Measurements from ENCODE around the gene LDB2.

The LDB2 gene

GRCh38 chr4:16900325-16900724, 1.9 kb upstream of the LDB2 start:
- Histone ChIP-seq H3K27ac (ENCODE audit: low read depth, low read length) (no peak overlapping the region), H3K9me3 (ENCODE audit: control insufficient read depth, insufficient read depth, low read length) (no peaks in the 10 kb centered on the region), H4K20me1 (ENCODE audit: control insufficient read depth, insufficient read depth, low read depth, low read length) (no peaks in the 10 kb centered on the region), H3K4me2 (ENCODE audit: low read length) (no peak overlapping the region), H3K4me3 (ENCODE audit: low read length) (no peak overlapping the region), H3K36me3 (ENCODE audit: control insufficient read depth, low read length) (no peaks in the 10 kb centered on the region), H3K9me2 (replicated peaks; ENCODE audit: control insufficient read depth, low read length) (no peaks in the 10 kb centered on the region), H3K4me1 (ENCODE audit: control insufficient read depth, low read length) (no peaks in the 10 kb centered on the region), H3F3A (ENCODE audit: control insufficient read depth, insufficient read depth) (no peaks in the 10 kb centered on the region), H3K27me3 (ENCODE audit: control insufficient read depth, low read length) (no peaks in the 10 kb centered on the region), H3K79me2 (ENCODE audit: control insufficient read depth, low read length) (no peaks in the 10 kb centered on the region)
- no peak for TF ChIP-seq EZH2phosphoT487 (IDR thresholded peaks at IDR 0.05; ENCODE audit: borderline replicate concordance, low read length)
- no peak for TF ChIP-seq CTCF (IDR thresholded peaks at IDR 0.05; ENCODE audit: low read depth, low read length, poor library complexity, severe bottlenecking)

- Histone ChIP-seq H3K9me2 (replicated peaks; ENCODE audit: control insufficient read depth, low read length) (no peaks in the 10 kb centered on the region), H3K4me1 (ENCODE audit: control insufficient read depth, low read length) (no peaks in the 10 kb centered on the region), H4K20me1 (ENCODE audit: control insufficient read depth, insufficient read depth, low read depth, low read length) (no peaks in the 10 kb centered on the region), H3K79me2 (ENCODE audit: control insufficient read depth, low read length) (no peaks in the 10 kb centered on the region), H3K36me3 (ENCODE audit: control insufficient read depth, low read length) (no peaks in the 10 kb centered on the region), H3K4me2 (ENCODE audit: low read length) (no peak overlapping the region), H3K27ac (ENCODE audit: low read depth, low read length) (no peak overlapping the region), H3K9me3 (ENCODE audit: control insufficient read depth, insufficient read depth, low read length) (no peaks in the 10 kb centered on the region), H3F3A (ENCODE audit: control insufficient read depth, insufficient read depth) (no peaks in the 10 kb centered on the region), H3K4me3 (ENCODE audit: low read length) (no peak overlapping the region), H3K27me3 (ENCODE audit: control insufficient read depth, low read length) (no peaks in the 10 kb centered on the region)
- no peak for TF ChIP-seq CTCF (IDR thresholded peaks at IDR 0.05; ENCODE audit: low read depth, low read length, poor library complexity, severe bottlenecking)
- no peak for TF ChIP-seq EZH2phosphoT487 (IDR thresholded peaks at IDR 0.05; ENCODE audit: borderline replicate concordance, low read length)
Measured at GRCh38 chr4:16896881-16897750, 1.3 kb downstream of the LDB2 start.

- H3K9me2 ChIP-seq (replicated peaks; ENCODE audit: control insufficient read depth, low read length), result no peaks in the 10 kb centered on the region
- no peaks in the 10 kb centered on the region for H4K20me1 ChIP-seq (ENCODE audit: control insufficient read depth, insufficient read depth, low read depth, low read length)
- no peak overlapping the region for H3K4me3 ChIP-seq (ENCODE audit: low read length)
- no peak overlapping the region for H3K4me2 ChIP-seq (ENCODE audit: low read length)
- no peaks in the 10 kb centered on the region for H3K4me1 ChIP-seq (ENCODE audit: control insufficient read depth, low read length)
- no peaks in the 10 kb centered on the region for H3K79me2 ChIP-seq (ENCODE audit: control insufficient read depth, low read length)
- no peaks in the 10 kb centered on the region for H3K27me3 ChIP-seq (ENCODE audit: control insufficient read depth, low read length)
- TF ChIP-seq CTCF (IDR thresholded peaks at IDR 0.05; ENCODE audit: low read depth, low read length, poor library complexity, severe bottlenecking) (no peak), EZH2phosphoT487 (IDR thresholded peaks at IDR 0.05; ENCODE audit: borderline replicate concordance, low read length) (no peak)
- no peaks in the 10 kb centered on the region for H3F3A ChIP-seq (ENCODE audit: control insufficient read depth, insufficient read depth)
- H3K27ac ChIP-seq (ENCODE audit: low read depth, low read length), result no peak overlapping the region
- H3K36me3 ChIP-seq (ENCODE audit: control insufficient read depth, low read length), result no peaks in the 10 kb centered on the region
- no peaks in the 10 kb centered on the region for H3K9me3 ChIP-seq (ENCODE audit: control insufficient read depth, insufficient read depth, low read length)
Measured at GRCh38 chr4:16894406-16894805, 4.0 kb downstream of the LDB2 start.
